GM15510 (cell line): ENCODE results near the gene SLC1A3.

ENCODE experiments used
- POLR2A ChIP-seq: IDR thresholded peaks from 3 replicates; pipeline ENCODE4 v1.6.1; 2011; ENCODE audit warnings: borderline replicate concordance; ENCODE audit not compliant: insufficient read length; ENCODE audit errors: extremely low read depth

The SLC1A3 gene

DNA sequence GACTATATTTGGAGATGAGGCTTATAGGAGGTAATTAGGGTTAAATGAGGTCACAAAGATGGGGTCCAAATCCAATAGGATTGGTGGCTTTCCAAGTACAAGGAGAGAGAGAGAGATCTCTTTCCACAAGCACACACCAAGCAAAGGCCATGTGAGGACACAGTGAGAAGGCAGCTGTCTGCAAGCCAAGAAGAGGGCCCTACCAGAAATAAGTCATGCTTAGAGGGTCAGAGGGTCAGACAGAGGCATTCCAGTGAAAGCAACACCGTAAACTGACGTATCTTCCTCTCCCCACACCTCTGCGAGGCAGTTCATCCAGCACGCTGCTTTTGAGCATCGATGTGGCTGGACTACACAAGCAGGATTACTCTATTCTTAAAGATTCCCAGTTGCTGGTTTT lies 87.9 kb downstream of the SLC1A3 start:
- TF ChIP-seq POLR2A: no peak

- no peak for TF ChIP-seq POLR2A
These were observed 89.8 kb downstream of the SLC1A3 start for GRCh38 chr5:36696059-36696673.

DNA sequence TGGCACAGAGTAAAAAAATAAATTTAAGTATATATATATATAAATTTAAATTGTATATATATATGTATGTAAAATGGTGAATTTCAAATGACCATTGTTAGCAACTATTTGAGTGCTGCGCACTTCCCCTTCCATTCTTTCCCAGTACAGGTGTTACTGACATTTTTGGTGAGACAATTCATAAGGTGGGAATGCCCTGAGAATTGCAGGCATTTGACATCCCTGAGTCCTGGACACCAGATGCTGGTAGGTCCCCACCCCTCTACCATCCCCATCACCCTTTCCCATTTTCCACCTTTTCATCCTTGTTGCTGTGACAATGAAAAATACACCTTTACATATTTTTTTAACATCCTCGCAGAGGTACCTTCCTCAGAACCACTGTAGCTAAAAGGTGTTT lies 91.6 kb downstream of the SLC1A3 start:
- no peak for TF ChIP-seq POLR2A

- no peak for TF ChIP-seq POLR2A
These were observed 94.8 kb downstream of the SLC1A3 start for GRCh38 chr5:36701085-36701698.

DNA sequence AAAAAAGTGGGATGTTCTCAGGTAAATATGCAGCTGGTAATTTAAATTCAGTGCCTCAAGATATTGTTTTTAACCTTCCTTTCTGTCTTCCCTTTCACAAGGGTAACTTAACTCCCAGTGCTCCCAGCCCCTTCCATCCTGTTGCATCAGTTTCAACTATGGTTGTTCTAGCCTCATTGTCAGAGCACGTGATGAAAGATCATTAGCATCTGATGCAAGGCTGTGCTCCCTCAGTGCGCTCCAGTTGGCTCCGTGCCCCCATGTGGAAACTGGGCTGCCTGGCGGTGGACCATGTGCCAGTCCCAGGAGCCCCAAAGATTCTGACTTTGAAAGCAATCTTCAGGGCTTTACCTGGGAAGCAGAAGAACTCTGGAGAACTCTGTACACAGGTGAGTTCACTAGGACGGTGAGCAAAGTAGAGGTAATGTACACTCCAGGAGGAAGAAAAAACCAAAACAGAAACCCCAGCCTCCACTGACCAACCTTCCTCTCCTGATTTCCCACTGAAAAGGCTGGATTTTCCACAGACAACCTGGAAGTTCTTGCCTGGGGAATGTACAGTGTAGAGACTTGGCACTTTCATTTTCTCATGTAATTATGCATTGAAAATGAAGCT lies 96.9 kb downstream of the SLC1A3 start:
- TF ChIP-seq POLR2A: no peak

- no peak for TF ChIP-seq POLR2A
These were observed 97.7 kb downstream of the SLC1A3 start for GRCh38 chr5:36704131-36704530.

- TF ChIP-seq POLR2A: no peak
These were observed 98.6 kb downstream of the SLC1A3 start for GRCh38 chr5:36705055-36705454.

DNA sequence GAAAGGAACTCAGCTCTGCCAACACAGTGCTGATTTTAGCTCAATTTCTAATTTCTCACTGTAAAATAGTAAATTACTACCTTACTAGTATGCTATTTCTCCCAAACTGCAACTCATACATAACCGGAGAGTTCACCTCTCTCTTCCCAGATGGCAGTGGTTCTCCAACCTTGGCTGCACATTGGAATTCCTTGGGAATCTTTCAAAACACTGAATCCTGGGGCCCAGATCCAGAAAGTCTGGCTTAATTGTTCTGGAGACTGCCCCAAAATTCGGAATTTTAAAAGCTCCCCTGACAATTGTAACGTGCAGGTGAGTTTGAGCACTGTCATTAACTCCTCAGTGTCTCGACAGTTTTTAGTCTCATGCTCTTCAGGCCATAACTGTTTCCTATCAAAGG lies 100.3 kb downstream of the SLC1A3 start:
- TF ChIP-seq POLR2A: no peak

- no peak for TF ChIP-seq POLR2A
These were observed 102.6 kb downstream of the SLC1A3 start for GRCh38 chr5:36708996-36709395.

DNA sequence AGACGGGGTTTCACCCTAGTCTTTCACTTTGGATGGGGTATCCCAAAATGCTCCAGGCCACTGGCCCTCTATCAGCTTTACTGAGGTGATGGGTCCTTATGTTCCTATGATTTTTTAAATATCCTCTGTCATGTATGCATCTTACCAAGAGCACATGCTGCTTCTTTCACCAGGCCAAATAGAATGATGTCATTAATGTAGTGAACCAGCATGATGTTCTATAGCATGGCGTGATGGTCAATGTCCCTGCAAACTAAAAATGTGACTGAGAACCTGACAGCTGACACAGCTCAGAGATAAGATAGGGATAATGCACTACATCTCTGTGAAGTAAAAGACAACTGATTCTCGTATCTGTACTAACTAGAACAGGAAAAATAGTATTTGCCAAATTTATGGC lies 103.6 kb downstream of the SLC1A3 start:
- no peak for TF ChIP-seq POLR2A

GRCh38 chr5:36712706-36713105 lies 106.3 kb downstream of the SLC1A3 start:
- TF ChIP-seq POLR2A: no peak

DNA sequence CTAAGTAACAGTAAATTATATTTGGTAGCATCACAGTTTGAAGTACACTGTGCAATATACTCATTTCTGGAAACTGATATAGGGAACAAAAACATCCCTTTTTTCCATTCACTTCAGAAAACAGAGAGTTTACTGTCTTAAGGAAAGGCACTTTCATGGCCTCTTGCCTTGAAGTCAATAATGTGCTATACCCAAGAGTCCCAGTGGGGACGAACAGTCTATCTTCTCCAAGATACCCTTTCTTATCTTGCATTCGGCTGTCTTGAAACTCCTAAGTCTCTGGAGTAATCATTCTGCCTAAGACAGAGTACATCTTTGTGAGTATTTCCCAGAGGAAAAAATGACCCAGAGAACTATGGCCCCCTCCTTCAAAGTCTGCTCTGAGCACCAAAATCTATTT lies 107.1 kb downstream of the SLC1A3 start:
- TF ChIP-seq POLR2A: no peak

DNA sequence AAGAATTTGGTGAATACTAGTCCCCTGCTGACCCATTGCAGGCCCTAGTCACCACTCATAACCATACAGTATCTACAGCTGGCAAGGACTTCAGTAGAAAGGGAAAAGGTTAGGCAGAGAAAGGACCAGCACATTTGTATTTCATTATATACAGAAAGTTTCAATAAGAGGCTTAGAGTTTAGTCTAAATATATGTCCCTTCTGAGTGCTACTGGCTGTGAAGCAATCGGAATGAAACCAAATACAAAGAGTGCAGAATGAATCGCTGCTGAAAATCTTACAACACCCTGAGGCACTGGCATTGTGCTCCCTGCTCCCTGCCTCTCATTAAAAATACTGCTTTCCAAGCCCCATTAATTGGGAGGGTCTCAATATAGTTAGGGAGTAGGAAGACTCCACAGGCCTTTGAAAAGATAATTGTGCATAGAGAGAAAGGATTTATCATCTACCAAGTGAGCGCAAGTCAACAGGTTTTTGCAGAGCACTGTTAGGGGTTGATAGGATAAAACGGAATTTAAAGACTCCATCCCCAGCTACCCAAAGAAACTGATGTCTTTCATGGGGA lies 110.8 kb downstream of the SLC1A3 start:
- TF ChIP-seq POLR2A: no peak

GRCh38 chr5:36719282-36719681 lies 112.9 kb downstream of the SLC1A3 start:
- no peak for TF ChIP-seq POLR2A

DNA sequence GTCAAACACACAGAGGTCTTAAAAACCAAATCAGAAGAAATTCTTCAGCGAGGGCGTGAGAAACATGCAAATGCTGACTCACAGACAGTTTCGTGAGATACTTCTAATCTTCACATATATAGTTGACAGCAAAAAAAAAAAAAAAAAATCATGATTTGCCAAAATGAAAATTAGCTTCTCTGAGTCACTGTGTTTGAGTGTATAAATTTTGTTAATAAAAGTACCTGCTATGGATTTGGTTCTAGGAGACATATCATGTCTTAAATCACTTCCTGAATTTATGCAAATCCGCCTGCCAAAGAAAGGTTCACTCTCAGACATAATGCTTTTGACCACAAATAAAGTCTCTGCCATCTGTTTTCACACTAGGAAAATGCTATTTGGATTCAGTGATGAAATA lies 114.3 kb downstream of the SLC1A3 start:
- no peak for TF ChIP-seq POLR2A

GRCh38 chr5:36721664-36722235 lies 115.3 kb downstream of the SLC1A3 start:
- TF ChIP-seq POLR2A: no peak

DNA sequence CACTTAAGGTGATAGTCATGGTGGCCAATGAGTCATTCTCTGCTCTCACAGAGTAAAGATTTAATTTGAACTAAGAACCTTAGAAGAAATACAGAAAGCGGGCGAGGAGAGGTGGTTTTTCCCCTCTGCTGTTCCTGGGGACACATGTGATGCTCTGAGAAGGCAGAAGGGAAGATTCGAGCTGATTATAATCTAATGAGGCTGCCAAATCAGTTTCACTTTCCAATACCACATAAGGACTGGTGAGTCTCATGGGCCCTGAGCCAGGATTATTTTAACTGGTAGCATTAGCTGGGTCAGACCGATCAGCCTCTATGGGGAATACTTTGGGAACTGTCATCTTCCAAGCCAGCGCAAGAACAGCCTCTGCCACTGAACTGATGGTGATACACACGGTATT lies 116.5 kb downstream of the SLC1A3 start:
- no peak for TF ChIP-seq POLR2A

GRCh38 chr5:36723912-36724311 lies 117.5 kb downstream of the SLC1A3 start:
- TF ChIP-seq POLR2A: peak; percentile 40
